HG02840 (cell line): Measurements from ENCODE around the gene C7orf57.

Experiments used
- ATAC-seq: cut with Tn5 transposase; IDR thresholded peaks from one replicate; pipeline ENCODE4 v1.9.1; 2021; ENCODE audit warnings: mild to moderate bottlenecking, moderate library complexity, moderate number of reproducible peaks; ENCODE audit not compliant: unreplicated experiment, low FRiP score

Gene C7orf57

DNA sequence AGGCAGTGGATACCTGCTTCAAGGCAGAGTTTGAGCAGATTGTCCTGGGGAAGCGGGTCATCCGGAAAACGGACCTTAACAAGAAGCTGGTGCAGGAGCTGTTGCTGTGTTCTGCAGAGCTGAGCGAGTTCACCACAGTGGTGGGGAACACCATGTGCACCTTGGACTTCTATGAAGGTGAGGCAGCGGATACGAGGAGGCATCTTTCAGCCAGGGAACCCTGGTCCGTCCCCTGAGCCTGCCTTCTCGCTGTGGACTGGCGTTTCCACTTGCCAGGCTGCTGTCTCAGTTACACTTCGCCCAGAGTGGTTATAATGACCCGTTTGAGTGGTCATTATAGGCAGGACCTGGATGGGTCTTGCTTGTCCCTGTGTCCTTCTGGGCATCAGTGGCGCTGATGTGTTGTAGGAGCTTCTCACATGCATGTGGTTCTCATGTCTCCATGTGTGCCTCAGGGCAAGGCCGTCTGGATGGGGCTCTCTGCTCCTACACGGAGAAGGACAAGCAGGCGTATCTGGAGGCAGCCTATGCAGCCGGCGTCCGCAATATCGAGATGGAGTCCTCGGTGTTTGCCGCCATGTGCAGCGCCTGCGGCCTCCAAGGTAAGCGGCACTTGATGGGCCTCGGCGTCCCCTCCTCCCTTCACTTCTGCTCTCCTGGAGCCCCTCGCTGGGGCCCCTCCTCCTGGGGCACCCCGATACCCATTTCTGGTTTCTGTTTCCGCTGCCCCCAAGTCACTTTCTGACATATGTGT is 71.7 kb downstream of the C7orf57 start:
- ATAC-seq = no peak

DNA sequence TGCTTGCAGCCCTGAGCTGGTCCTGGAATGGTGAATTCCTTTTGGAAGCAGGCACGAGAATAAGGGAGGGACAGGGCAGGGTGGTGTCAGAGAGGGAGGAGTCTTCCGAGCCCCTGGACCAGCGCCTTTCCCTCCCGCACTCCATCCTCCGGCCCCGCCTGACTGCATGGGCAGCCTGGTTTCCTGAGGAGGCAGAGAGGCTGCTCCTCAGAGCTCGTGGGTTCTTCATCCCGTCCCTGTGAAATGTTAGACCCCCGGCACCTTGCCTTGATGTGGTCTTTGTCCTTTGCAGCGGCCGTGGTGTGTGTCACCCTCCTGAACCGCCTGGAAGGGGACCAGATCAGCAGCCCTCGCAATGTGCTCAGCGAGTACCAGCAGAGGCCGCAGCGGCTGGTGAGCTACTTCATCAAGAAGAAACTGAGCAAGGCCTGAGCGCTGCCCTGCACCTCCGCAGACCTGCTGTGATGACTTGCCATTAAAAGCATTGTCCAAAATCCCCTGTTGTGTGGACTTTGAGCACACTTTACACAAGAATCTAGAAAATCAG is 72.7 kb downstream of the C7orf57 start:
- ATAC-seq = no peak

DNA sequence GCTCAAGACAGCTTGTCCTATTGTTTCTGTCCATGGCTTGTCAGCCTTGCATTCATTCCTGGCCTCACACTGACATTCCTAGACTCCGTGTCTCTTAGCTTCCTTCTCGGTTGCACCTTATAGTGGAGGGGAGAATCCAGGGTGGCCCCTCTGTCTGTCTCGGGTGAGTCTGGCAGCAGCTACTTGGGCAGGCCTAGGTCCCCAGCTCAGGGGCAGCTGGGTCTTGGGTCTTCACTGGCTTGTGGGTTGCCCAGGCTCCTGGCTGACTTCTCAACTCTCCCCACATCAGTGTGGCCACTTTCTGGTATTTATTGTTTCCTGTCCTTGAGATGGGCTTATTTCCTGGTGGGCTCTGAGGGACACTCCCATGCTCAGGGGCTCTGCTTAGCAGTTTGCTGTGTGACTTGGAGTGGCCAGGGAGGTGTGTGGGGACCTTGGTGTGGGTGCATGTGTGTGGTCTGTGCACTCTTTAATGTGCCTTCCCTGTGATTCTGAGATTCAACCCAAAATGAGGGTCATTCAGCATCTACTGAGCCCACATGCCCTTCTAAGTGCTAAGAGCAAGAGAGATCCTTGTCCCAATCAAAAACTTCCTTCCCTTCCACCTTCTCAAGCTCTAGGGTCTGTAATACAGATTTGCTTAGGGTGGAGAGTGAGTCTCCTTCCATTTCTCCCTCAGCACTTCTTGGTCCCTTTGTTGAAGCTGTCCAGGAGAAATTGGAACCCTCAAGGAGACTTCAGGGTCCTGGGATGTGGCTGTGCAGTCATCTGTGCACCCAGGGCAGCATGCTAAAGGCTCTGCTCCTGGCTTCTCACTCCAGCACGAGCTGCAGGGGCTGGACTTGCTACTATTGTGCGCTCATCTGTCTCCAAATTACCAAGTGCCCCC is 73.9 kb downstream of the C7orf57 start:
- no peak for ATAC-seq

DNA sequence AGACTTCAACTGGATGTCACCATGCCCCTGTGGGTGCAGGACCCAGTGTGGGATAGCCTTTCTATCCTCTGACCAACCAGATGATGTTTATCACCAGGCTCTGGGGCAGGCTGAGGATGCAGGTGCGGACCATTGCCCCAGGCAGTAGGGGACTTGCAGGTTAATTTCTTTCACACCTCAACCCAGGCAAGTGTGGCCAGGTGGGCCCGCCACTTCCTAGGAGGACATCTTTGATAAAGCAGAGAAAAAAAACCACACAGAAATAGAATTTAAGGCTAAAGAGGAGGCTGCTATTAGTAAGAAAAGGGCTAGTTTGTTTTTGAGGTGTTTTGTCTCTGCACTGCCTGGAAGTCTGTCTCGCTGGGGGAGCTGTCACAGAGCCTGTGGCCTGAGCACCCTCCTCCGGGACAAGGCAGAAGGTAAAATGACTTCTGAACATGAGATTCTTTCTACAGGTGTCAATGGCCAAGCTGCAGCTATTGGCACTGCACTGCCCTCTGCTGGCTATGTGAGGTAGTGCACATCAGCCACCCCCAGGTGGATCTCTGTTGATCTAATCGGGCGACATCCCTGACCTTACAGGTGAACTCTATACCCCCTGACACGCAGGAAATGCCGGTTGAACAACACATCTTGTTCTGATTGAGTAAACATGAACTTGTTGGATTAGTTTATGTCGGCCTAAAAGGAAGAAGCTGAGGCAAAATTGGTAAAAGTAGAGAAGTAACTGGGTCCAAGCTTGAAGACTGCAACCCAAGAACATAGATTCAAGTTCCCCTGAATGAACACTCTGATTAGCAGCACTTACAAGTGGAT is 74.7 kb downstream of the C7orf57 start:
- ATAC-seq = peak; percentile 89

DNA sequence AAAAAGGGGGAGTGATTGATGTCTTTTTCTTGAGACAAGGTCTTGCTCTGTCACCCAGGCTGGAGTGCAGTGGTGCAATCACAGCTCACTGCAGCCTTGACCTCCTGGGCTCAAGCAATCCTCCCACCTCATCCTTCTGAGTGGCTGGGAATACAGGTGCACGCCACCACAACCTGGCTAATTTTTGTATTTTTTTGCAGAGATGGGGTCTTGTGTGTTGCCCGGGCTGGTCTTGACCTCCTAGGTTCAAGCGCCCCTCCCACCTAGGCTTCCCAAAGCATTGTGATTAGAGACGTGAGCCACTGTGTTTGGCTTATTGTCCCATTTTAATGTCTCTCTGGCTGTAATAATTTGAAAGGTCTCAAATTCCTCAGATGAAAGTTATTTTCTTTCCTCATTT is 75.5 kb downstream of the C7orf57 start:
- ATAC-seq = no peak
